Fibroblast of lung (primary cell): Measurements from ENCODE around the gene ACYP2. TPM values are rescaled to one million over a fixed set of nuclear protein-coding genes. Genes with fewer than 3 reads are reported as not detected.

Source experiments
- DNase-seq, 2 donors: peaks; one replicate each; pipeline versions ENCODE4 v3.0.0 to v3.0.0-alpha.2; 2010; ENCODE audit warnings: low read depth in 2 of 2
- H2AFZ ChIP-seq: 2 replicates; pipeline ENCODE4 v1.5.1; 2012; ENCODE audit warnings: low read length, control low read depth, inconsistent platforms
- H3K27ac ChIP-seq: 2 replicates; pipeline ENCODE4 v1.5.1; 2011; ENCODE audit warnings: low read length, control low read depth; ENCODE audit not compliant: insufficient read depth
- H3K27me3 ChIP-seq: 2 replicates; pipeline ENCODE4 v1.5.1; 2011; ENCODE audit warnings: mild to moderate bottlenecking, low read length; ENCODE audit not compliant: control insufficient read depth, insufficient read depth
- H3K36me3 ChIP-seq: 2 replicates; pipeline ENCODE4 v1.5.1; 2011; ENCODE audit warnings: low read length; ENCODE audit not compliant: control insufficient read depth, insufficient read depth
- H3K4me1 ChIP-seq: 2 replicates; pipeline ENCODE4 v1.5.1; 2011; ENCODE audit warnings: low read length; ENCODE audit not compliant: control insufficient read depth, insufficient read depth; ENCODE audit errors: extremely low read depth
- H3K4me2 ChIP-seq: 2 replicates; pipeline ENCODE4 v1.5.1; 2011; ENCODE audit warnings: low read length, control low read depth; ENCODE audit not compliant: insufficient read depth; ENCODE audit errors: extremely low read depth
- H3K4me3 ChIP-seq, 4 experiments: fragments of 200-600 bp in 1 of 4; sonication (generic) in 1 of 4; replicated peaks in 1 of 4; 2 replicates each; pipeline ENCODE4 v1.5.1; 2011 to 2016; ENCODE audit warnings: low read length in 4 of 4, low read depth in 3 of 4, mild to moderate bottlenecking in 3 of 4, control low read depth in 2 of 4, inconsistent platforms in 1 of 4, mixed read lengths in 1 of 4; ENCODE audit not compliant: insufficient read depth in 1 of 4; ENCODE audit errors: control extremely low read depth in 1 of 4
- H3K79me2 ChIP-seq: 2 replicates; pipeline ENCODE4 v1.5.1; 2012; ENCODE audit warnings: mild to moderate bottlenecking, low read length, inconsistent platforms; ENCODE audit not compliant: control insufficient read depth, insufficient read depth
- H3K9ac ChIP-seq: 2 replicates; pipeline ENCODE4 v1.5.1; 2011; ENCODE audit warnings: mild to moderate bottlenecking, low read length, control low read depth; ENCODE audit not compliant: insufficient read depth
- H3K9me3 ChIP-seq: 2 replicates; pipeline ENCODE4 v1.5.1; 2012; ENCODE audit warnings: low read depth, low read length; ENCODE audit not compliant: control insufficient read depth, insufficient read depth
- H4K20me1 ChIP-seq: 2 replicates; pipeline ENCODE4 v1.5.1; 2011; ENCODE audit warnings: low read length; ENCODE audit not compliant: control insufficient read depth, insufficient read depth; ENCODE audit errors: extremely low read depth
- CTCF ChIP-seq, 2 donors: IDR thresholded peaks in 1 of 2; conservative IDR thresholded peaks in 1 of 2; 1 replicate in 1 of 2; 2 replicates in 1 of 2; pipeline ENCODE4 v1.5.1; 2011 to 2012; ENCODE audit warnings: low read length in 2 of 2, control low read depth in 1 of 2, inconsistent platforms in 1 of 2, low read depth in 1 of 2, mild to moderate bottlenecking in 1 of 2
- EZH2 ChIP-seq: IDR thresholded peaks from 2 replicates; pipeline ENCODE4 v1.5.1; 2012; ENCODE audit warnings: low read length, control low read depth, mild to moderate bottlenecking; ENCODE audit errors: missing control alignments
- polyA plus RNA-seq, 2 donors: library from polyadenylated mRNA; depleted of rRNA in 1 of 2; stranded (reverse) in 1 of 2; unstranded in 1 of 2; fragments of >200 nt; gene quantifications; 2 replicates each; pipeline ENCODE4 v1.2.1, GENCODE V29; 2011 to 2012; ENCODE audit warnings: missing spikeins in 1 of 2
- total RNA-seq: library from RNA; depleted of rRNA; stranded (reverse); fragments of >200 nt; gene quantifications from 2 replicates; pipeline ENCODE4 v1.2.1, GENCODE V29; 2014

Gene ACYP2
- total and polyA plus RNA-seq, 2 donors (not counting 1 experiment from before 2014, with no cell fraction given) = 9.7 to 24.4 TPM

DNA sequence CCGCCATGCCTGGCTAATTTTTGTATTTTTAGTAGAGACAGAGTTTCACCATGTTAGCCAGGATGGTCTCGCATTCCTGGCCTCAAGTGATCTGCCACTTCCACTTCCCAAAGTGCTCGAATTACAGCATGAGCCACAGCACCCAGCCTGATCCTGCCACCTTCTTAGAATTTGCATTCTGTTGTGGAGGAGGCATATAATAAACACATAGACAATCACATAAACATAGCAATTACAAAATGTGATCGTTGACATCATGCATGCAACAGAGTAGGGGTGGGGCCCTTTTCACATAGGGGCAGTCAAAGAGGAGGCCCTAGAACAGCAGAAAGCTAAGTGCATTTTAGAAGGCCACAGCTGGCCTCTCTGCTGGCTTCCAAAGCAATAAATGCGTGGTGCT, 180.5 kb downstream of the ACYP2 start:
- H3K4me1 ChIP-seq = no peaks in the 10 kb centered on the region
- no peak overlapping the region for H3K27ac ChIP-seq
- H3K27me3 ChIP-seq = no peaks in the 10 kb centered on the region

DNA sequence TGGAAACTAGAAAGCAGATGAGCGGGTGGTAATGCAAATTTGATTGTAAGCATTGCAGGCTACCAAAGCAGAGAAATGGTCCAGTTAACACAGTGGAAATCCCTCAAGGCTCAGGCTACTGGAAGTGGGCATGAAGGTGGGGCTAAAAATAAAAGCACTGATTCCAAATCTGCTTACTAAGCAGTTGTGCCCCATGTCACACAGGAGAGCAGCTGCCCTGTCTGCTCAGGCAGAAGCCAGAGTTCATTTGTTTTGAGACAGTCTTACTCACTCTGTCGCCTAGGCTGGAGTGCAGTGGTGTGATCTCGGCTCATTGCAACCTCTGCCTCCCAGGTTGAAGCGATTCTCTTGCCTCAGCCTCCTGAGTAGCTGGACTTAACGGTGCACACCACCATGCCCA, 183.1 kb downstream of the ACYP2 start:
- Histone ChIP-seq H3K27me3 (no peaks in the 10 kb centered on the region), H3K9ac (no peak overlapping the region), H3K4me2 (no peak overlapping the region), H3K4me3 (no peak overlapping the region), H3K27ac (no peak overlapping the region), H3K79me2 (no peaks in the 10 kb centered on the region), H4K20me1 (no peaks in the 10 kb centered on the region), H3K4me1 (no peaks in the 10 kb centered on the region), H3K9me3 (no peaks in the 10 kb centered on the region), H3K36me3 (no peaks in the 10 kb centered on the region), H2AFZ (no peak overlapping the region)
- DNase-seq = no peak
- no peak for TF ChIP-seq CTCF (conservative IDR thresholded peaks at IDR 0.05 in 1 of 2, IDR thresholded peaks at IDR 0.05 in 1 of 2; ENCODE audit: low read depth in 1 of 2, low read length in 2 of 2)
- TF ChIP-seq EZH2 = no peak

More for the DNA sequence above, 180.5 kb downstream of the ACYP2 start:
- peak in 1 of 2 donors; percentile 19 for DNase-seq
- TF ChIP-seq EZH2 (no peak), CTCF (conservative IDR thresholded peaks at IDR 0.05 in 1 of 2, IDR thresholded peaks at IDR 0.05 in 1 of 2; ENCODE audit: low read depth in 1 of 2, low read length in 2 of 2) (no peak)
- no peak overlapping the region for H2AFZ ChIP-seq
- no peaks in the 10 kb centered on the region for H4K20me1 ChIP-seq
- no peaks in the 10 kb centered on the region for H3K9me3 ChIP-seq
- H3K36me3 ChIP-seq = no peaks in the 10 kb centered on the region
- H3K4me2 ChIP-seq = no peak overlapping the region
- no peak overlapping the region for H3K4me3 ChIP-seq
- H3K79me2 ChIP-seq = no peaks in the 10 kb centered on the region
- H3K9ac ChIP-seq = no peak overlapping the region

DNA sequence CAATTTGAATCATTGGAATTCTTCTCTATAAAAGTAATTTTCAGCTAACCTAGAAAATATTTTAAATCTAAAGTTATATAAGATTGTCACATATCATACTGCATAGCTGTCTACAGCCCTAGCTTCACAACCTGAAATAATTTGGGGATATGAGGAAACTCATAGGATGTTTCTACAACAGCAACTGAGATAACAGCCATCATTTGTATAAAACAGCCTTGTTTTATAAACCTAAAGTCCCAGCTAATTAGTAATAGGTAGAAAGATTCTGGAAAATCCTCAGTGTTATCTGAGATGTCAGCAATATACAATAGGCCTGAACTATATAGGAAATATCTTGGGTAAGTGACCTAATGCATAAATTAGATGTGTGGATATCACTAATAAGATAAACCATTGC, 188.2 kb downstream of the ACYP2 start:
- Histone ChIP-seq H3K9me3 (no peaks in the 10 kb centered on the region), H3K9ac (no peak overlapping the region), H3K4me1 (no peaks in the 10 kb centered on the region), H4K20me1 (no peaks in the 10 kb centered on the region), H3K27me3 (no peaks in the 10 kb centered on the region), H3K4me2 (no peak overlapping the region), H3K79me2 (no peaks in the 10 kb centered on the region), H2AFZ (no peak overlapping the region), H3K36me3 (no peaks in the 10 kb centered on the region), H3K27ac (no peak overlapping the region), H3K4me3 (no peak overlapping the region)
- DNase-seq = no peak
- no peak for TF ChIP-seq CTCF (conservative IDR thresholded peaks at IDR 0.05 in 1 of 2, IDR thresholded peaks at IDR 0.05 in 1 of 2; ENCODE audit: low read depth in 1 of 2, low read length in 2 of 2)
- no peak for TF ChIP-seq EZH2
